Fibroblast of villous mesenchyme (primary cell): ENCODE results near the gene SLC15A5. TPM values are rescaled to one million over a fixed set of nuclear protein-coding genes. Genes with fewer than 3 reads are reported as not detected.

Source experiments
- DNase-seq: peaks from one replicate; pipeline ENCODE4 v3.0.0-alpha.2; 2010; ENCODE audit warnings: low read depth
- H3K4me3 ChIP-seq: 2 replicates; pipeline ENCODE4 v1.5.1; 2011; ENCODE audit warnings: low read depth, mild to moderate bottlenecking, low read length
- total RNA-seq: library from RNA; depleted of rRNA; stranded (reverse); fragments of >200 nt; gene quantifications from 2 replicates; pipeline ENCODE4 v1.2.3, GENCODE V29; 2012
- TF ChIP-seq, protein P1 (sequence below): IDR thresholded peaks from 2 replicates; pipeline ENCODE4 v1.5.1; 2012; ENCODE audit warnings: low read depth, mild to moderate bottlenecking, low read length; ENCODE audit not compliant: insufficient read depth

Gene SLC15A5, protein sequence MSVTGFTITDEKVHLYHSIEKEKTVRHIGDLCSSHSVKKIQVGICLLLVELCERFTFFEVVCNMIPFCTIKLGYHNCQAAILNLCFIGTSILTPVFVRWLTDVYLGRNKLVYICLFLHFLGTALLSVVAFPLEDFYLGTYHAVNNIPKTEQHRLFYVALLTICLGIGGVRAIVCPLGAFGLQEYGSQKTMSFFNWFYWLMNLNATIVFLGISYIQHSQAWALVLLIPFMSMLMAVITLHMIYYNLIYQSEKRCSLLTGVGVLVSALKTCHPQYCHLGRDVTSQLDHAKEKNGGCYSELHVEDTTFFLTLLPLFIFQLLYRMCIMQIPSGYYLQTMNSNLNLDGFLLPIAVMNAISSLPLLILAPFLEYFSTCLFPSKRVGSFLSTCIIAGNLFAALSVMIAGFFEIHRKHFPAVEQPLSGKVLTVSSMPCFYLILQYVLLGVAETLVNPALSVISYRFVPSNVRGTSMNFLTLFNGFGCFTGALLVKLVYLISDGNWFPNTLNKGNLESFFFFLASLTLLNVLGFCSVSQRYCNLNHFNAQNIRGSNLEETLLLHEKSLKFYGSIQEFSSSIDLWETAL
- total RNA-seq: not detected in 2 replicates

DNA sequence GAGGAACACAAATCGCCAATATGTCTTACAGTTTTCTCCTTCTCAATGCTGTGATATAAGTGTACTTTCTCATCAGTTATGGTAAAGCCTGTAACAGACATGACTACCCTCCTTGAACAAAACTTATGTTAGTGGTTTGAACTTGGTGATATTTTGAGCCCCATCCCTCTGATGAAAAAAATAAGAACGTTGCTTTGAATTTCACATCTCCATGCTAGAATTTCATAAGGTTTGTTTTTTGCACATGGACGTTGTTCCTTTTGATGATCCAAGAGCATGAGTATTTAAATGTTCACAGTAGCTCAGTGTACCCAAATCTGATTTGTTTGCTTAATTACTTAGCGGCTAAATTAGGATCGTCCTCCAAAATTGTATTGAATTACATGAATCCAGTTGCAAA, at the start of gene SLC15A5:
Gene SLC15A5, minus strand, starts transcription at position 101 of the 400 bp plus-strand sequence. Its CDS starts 0 bp downstream, at position 101.
- TF ChIP-seq, protein P1, sequence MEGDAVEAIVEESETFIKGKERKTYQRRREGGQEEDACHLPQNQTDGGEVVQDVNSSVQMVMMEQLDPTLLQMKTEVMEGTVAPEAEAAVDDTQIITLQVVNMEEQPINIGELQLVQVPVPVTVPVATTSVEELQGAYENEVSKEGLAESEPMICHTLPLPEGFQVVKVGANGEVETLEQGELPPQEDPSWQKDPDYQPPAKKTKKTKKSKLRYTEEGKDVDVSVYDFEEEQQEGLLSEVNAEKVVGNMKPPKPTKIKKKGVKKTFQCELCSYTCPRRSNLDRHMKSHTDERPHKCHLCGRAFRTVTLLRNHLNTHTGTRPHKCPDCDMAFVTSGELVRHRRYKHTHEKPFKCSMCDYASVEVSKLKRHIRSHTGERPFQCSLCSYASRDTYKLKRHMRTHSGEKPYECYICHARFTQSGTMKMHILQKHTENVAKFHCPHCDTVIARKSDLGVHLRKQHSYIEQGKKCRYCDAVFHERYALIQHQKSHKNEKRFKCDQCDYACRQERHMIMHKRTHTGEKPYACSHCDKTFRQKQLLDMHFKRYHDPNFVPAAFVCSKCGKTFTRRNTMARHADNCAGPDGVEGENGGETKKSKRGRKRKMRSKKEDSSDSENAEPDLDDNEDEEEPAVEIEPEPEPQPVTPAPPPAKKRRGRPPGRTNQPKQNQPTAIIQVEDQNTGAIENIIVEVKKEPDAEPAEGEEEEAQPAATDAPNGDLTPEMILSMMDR: no peak
- DNase-seq: no peak
- no peak within 1 kb of the TSS for H3K4me3 ChIP-seq

DNA sequence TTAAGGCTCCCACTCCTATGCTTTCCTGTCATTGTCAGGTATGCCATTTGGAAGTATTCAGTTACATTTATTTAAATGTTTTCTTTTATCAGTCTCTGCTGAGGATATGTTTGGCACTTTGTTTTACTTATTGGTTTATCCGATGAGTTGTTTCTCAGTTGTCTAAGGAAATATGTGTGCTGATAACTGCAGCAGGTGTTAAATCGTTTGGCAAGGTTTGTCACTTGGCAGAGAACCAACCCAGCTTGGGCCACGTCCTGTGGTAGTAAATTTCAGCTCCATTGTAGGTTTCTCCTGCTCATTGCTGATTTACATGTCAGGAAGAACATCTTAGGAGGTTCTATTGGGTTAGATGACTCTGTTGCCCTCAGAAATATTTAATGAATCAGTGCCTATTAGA, 47.9 kb upstream of the SLC15A5 start:
- DNase-seq: no peak
- TF ChIP-seq, protein P1: no peak
- no peak overlapping the region for H3K4me3 ChIP-seq

DNA sequence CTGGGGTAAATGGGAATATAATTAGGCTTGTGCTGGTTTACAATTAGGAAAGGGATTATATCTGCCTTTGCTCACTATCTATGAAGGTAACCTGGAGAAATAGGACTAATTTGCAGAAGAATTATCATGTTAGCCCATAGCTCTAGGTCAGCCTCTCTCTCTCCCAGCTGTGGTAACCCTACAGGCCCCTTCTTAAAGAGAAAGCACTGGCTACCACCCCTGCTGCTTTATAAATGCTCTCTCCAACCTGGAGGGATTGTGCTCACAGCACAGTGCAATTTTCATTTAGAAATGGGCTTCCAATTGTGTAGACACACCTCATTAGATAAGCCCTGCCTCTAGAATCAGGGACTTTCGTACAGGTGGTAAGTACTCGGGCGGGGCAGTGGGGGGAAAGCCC, 47.3 kb upstream of the SLC15A5 start:
- no peak for DNase-seq
- H3K4me3 ChIP-seq: no peak overlapping the region
- TF ChIP-seq, protein P1: no peak

DNA sequence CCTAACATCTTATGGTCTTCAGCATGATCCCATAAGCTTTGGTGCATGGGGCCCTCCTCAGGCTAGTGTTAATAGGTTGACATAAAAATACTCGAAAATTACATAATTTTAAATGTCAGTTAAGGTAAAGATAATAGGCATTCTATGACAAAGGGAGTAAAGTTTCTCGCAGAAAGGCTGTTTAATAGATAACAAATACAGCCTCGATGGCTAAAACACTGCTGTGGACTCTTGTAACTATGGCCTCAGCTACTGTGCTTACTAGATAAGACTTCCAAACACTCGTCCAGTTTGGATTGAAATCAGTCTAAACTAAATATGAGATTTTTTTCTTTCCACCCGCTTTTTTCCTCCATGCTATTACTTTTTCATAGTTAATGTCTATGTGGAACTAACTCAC, 46.8 kb upstream of the SLC15A5 start:
- TF ChIP-seq, protein P1: no peak

DNA sequence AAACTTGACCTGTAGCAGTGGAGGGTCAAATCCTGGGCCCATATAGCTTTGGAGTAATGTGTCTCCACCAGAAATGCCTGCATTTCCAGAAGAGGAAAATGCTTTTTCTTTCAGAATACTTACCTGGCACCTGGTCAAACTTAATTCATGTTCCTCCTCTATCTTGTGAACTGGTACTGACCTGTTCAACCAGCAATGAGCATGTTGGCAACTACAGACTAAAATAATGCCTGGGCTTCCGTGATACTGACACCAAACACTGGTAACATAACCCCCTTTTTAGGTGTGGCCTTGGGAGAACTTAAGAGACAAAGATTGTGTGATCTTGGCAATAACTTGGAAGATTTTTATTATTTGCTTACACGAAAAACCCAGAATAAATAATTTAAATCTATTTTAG, 46.2 kb upstream of the SLC15A5 start:
- no peak for DNase-seq
- no peak overlapping the region for H3K4me3 ChIP-seq
- TF ChIP-seq, protein P1: no peak

More for the DNA sequence above, 46.8 kb upstream of the SLC15A5 start:
- no peak for DNase-seq
- H3K4me3 ChIP-seq: no peak overlapping the region

DNA sequence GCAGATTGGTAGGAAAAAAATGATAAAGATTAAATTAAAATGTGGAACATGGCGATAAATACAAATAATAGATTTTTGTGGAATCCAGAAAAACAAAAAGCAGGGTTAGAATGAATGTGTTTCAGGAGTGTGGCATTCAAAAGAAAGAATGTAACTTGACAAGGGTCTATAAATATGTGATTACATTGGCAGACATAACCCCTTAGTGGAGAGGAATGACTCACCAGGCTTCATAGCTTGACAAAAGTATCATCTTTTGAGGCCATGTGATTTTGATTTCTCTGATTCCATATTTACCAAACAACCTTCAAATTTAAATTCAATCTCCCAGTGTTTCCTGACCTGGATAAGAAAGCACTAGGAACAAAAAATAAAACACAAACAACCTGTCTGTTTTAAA, 45.5 kb upstream of the SLC15A5 start:
- H3K4me3 ChIP-seq: no peak overlapping the region
- TF ChIP-seq, protein P1: no peak
- DNase-seq: no peak
